Measurements from ENCODE around the gene GSDME.
"Not testable (repeated sequence)": the region's sequence is repeated elsewhere in the genome, so short reads cannot be mapped to it uniquely, and the experiment has no call there.

GSDME gene

GRCh38 chr7:24741679-24742505 lies 15.4 kb downstream of the GSDME start:
- no peak for DNase-seq (ENCODE audit: low spot score)

GRCh38 chr7:24740871-24741270 lies 16.4 kb downstream of the GSDME start:
- DNase-seq (ENCODE audit: low spot score): no peak

- DNase-seq (ENCODE audit: low spot score): no peak
Measured at GRCh38 chr7:24739306-24739705, 18.0 kb downstream of the GSDME start.

- DNase-seq (ENCODE audit: low spot score): no peak
Measured at GRCh38 chr7:24738577-24738976, 18.7 kb downstream of the GSDME start.

GRCh38 chr7:24737281-24737680 lies 20.0 kb downstream of the GSDME start:
- DNase-seq (ENCODE audit: low spot score): no peak

- not testable (repeated sequence) for DNase-seq (ENCODE audit: low spot score)
Measured at GRCh38 chr7:24735594-24735993, 21.7 kb downstream of the GSDME start.

GRCh38 chr7:24734306-24734705 lies 23.0 kb downstream of the GSDME start:
- no peak for DNase-seq (ENCODE audit: low spot score)

- DNase-seq (ENCODE audit: low spot score): no peak
Measured at GRCh38 chr7:24733414-24734060, 23.7 kb downstream of the GSDME start.

- DNase-seq (ENCODE audit: low spot score): no peak
Measured at GRCh38 chr7:24732646-24733413, 24.4 kb downstream of the GSDME start.

GRCh38 chr7:24731313-24731712 lies 26.0 kb downstream of the GSDME start:
- no peak for DNase-seq (ENCODE audit: low spot score)

- DNase-seq (ENCODE audit: low spot score): no peak
Measured at GRCh38 chr7:24730018-24730369, 27.3 kb downstream of the GSDME start.

- no peak for DNase-seq (ENCODE audit: low spot score)
Measured at GRCh38 chr7:24729365-24730017, 27.8 kb downstream of the GSDME start.

- DNase-seq (ENCODE audit: low spot score): no peak
Measured at GRCh38 chr7:24728503-24729364, 28.5 kb downstream of the GSDME start.

GRCh38 chr7:24728121-24728500 lies 29.2 kb downstream of the GSDME start:
- DNase-seq (ENCODE audit: low spot score): no peak

GRCh38 chr7:24727154-24728120 lies 29.8 kb downstream of the GSDME start:
- DNase-seq (ENCODE audit: low spot score): no peak

GRCh38 chr7:24725554-24726241 lies 31.6 kb downstream of the GSDME start:
- DNase-seq (ENCODE audit: low spot score): no peak

- no peak for DNase-seq (ENCODE audit: low spot score)
Measured at GRCh38 chr7:24724451-24725190, 32.6 kb downstream of the GSDME start.

GRCh38 chr7:24723178-24723530 lies 34.1 kb downstream of the GSDME start:
- no peak for DNase-seq (ENCODE audit: low spot score)
